Immature natural killer cell (primary cell): ENCODE measurements around the gene SLC25A18. TPM values are rescaled to one million over a fixed set of nuclear protein-coding genes. Genes with fewer than 3 reads are reported as not detected.
"Not testable (repeated sequence)": the region's sequence is repeated elsewhere in the genome, so short reads cannot be mapped to it uniquely, and the experiment has no call there.

Experiments used
- DNase-seq, 3 donors: peaks; one replicate each; pipeline ENCODE4 v3.0.0; 2022; ENCODE audit warnings: mixed read lengths in 1 of 3
- H3K27ac Mint-ChIP-seq, 6 donors: one replicate each; pipeline ENCODE4 v1.8.0; 2020; ENCODE audit warnings: mixed read lengths in 6 of 6, mild to moderate bottlenecking in 5 of 6, inconsistent platforms in 4 of 6, moderate library complexity in 3 of 6
- H3K27me3 Mint-ChIP-seq, 3 donors: one replicate each; pipeline ENCODE4 v1.8.0; 2020 to 2021; ENCODE audit warnings: low read depth in 3 of 3, mild to moderate bottlenecking in 3 of 3, mixed read lengths in 3 of 3, moderate library complexity in 3 of 3, inconsistent platforms in 1 of 3
- H3K36me3 Mint-ChIP-seq, 3 donors: one replicate each; pipeline ENCODE4 v1.8.0; 2020; ENCODE audit warnings: mixed read lengths in 3 of 3, inconsistent platforms in 2 of 3, mild to moderate bottlenecking in 2 of 3
- H3K4me1 Mint-ChIP-seq, 2 donors: one replicate each; pipeline ENCODE4 v1.8.0; 2020; ENCODE audit warnings: inconsistent platforms in 2 of 2, mild to moderate bottlenecking in 2 of 2, mixed read lengths in 2 of 2, moderate library complexity in 1 of 2
- H3K4me3 Mint-ChIP-seq, 5 donors: one replicate each; pipeline ENCODE4 v1.8.0; 2020; ENCODE audit warnings: mild to moderate bottlenecking in 5 of 5, mixed read lengths in 5 of 5, inconsistent platforms in 3 of 5, moderate library complexity in 3 of 5
- H3K9me3 Mint-ChIP-seq, 6 donors: one replicate each; pipeline ENCODE4 v1.8.0; 2020; ENCODE audit warnings: mild to moderate bottlenecking in 6 of 6, mixed read lengths in 6 of 6, inconsistent platforms in 4 of 6, moderate library complexity in 3 of 6
- polyA plus RNA-seq, 3 donors: library from polyadenylated mRNA; unstranded; fragments of 300-500 nt; fragmentation: Illumina TruSeq; gene quantifications; one replicate each; pipeline ENCODE4 v1.2.3, GENCODE V29; 2021

The SLC25A18 gene
- polyA plus RNA-seq, 3 donors from 2014 or later: 0.17 TPM; not detected in 2

DNA sequence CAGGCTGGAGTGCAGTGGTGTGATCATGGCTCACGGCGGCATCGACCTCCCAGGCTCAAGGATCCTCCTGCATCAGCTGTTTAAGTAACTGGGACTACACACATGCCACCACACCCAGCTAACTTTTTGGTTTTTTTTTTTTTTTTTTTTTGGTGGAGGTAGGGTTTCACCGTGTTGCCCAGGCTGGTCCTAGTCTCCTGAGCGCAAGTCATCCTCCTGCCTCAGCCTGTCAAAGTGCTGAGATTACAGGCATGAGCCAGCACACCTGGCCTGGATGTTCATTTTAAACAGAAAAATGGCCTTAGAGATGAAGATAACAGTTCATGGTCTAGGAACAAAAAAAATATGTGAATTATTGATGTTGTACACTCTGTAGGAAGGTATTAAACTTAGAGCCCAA is 13.6 kb upstream of the SLC25A18 start:
- DNase-seq: no peak
- Mint-ChIP-seq H3K27me3 (peaks cover 2 to 5% (median 4%) of the 10 kb centered on the region in 3 donors), H3K27ac (no peak overlapping the region), H3K36me3 (no peaks in the 10 kb centered on the region), H3K9me3 (no peaks in the 10 kb centered on the region), H3K4me1 (no peaks in the 10 kb centered on the region), H3K4me3 (no peak overlapping the region)

GRCh38 chr22:17552737-17553136 is 10.6 kb upstream of the SLC25A18 start:
- Mint-ChIP-seq H3K36me3 (no peaks in the 10 kb centered on the region), H3K4me3 (no peak overlapping the region)

GRCh38 chr22:17554814-17555213 is 8.5 kb upstream of the SLC25A18 start:
- Mint-ChIP-seq H3K4me3 (no peak overlapping the region), H3K27ac (no peak overlapping the region), H3K4me1 (no peaks in the 10 kb centered on the region), H3K36me3 (no peaks in the 10 kb centered on the region), H3K9me3 (no peaks in the 10 kb centered on the region), H3K27me3 (peaks cover 2 to 6% (median 5%) of the 10 kb centered on the region in 3 donors)
- DNase-seq: no peak

More at GRCh38 chr22:17552737-17553136, 10.6 kb upstream of the SLC25A18 start:
- Mint-ChIP-seq H3K9me3 (no peaks in the 10 kb centered on the region), H3K27ac (no peak overlapping the region), H3K27me3 (peaks cover 2 to 7% (median 4%) of the 10 kb centered on the region in 3 donors), H3K4me1 (no peaks in the 10 kb centered on the region)
- no peak for DNase-seq

DNA sequence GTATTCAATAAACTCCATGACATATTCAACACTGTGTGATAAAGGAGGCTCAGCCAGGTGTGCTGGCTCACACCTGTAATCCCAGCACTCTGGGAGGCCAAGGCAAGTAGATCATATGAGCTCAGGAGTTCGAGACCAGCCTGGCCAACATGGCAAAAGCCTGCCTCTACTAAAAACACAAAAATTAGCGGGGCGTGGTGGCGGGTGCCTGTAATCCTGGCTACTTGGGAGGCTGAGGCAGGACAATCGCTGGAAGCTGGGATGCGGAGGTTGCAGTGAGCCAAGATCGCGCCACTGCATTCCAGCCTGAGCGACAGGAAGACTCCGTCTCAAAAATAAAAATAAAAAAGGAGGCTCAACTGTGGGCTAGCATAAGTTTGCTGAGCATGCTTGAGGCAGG is 4.1 kb upstream of the SLC25A18 start:
- peaks cover 2 to 6% (median 2%) of the 10 kb centered on the region in 3 donors for H3K27me3 Mint-ChIP-seq
- no peaks in the 10 kb centered on the region for H3K4me1 Mint-ChIP-seq
- H3K4me3 Mint-ChIP-seq: no peak overlapping the region
- no peak for DNase-seq
- no peaks in the 10 kb centered on the region for H3K36me3 Mint-ChIP-seq
- H3K27ac Mint-ChIP-seq: no peak overlapping the region
- no peaks in the 10 kb centered on the region for H3K9me3 Mint-ChIP-seq

DNA sequence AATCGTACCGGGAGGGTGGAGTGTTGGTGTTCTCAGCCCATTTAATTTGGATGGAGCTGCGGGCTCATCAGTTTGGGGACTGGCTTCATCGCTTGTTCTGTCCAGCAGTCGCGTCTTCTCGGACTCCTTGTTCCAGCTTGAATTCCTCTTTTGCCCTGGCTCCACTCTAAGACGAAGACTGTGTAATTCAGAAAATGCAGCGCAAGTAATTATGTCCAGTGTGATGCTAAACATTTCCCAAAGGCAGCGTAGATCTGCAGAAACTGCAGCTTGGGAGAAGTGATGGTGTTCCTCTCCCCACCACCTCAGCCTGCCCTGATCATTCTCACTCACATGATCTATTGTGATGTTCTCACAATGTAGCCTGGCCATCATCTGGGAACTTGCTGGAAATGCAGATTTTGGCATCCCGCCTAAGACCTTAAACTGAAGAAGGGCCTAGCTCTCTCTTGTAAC is 666 bp downstream of the SLC25A18 start:
- Mint-ChIP-seq H3K27ac (no peak overlapping the region), H3K9me3 (no peaks in the 10 kb centered on the region), H3K4me3 (no peak overlapping the region), H3K4me1 (no peaks in the 10 kb centered on the region), H3K27me3 (peaks cover 0 to 10% (median 2%) of the 10 kb centered on the region in 3 donors), H3K36me3 (no peaks in the 10 kb centered on the region)
- no peak for DNase-seq

DNA sequence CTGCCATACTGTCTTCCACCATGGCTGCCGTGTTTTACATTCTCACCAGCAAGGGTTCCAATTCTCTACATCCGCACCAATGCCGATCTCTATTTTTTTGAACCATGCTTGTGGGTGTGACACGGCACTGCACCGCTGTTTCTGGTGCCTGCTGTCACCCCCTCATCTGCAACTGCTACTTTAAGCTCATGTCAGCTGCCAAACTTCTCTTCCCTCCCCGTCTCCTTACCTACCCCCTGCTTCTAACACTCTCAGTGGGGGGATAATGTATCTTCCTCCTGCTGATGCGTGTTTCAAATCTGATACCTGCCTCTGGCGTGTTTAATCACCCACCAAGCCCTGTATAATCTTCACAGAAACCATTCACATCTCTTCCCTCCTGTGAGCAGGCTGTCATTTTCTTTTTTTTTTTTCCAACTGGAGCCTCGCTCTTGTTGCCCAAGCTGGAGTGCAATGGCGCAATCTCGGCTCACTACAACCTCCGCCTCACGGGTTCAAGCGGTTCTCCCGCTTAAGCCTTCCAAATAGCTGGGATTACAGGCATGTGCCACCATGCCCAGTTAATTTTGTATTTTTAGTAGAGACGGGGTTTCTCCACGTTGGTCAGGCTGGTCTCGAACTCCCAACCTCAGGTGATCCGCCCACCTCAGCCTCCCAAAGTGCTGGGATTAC is 2.9 kb downstream of the SLC25A18 start:
- not testable (repeated sequence) for H3K36me3 Mint-ChIP-seq, H3K9me3 Mint-ChIP-seq, H3K27ac Mint-ChIP-seq, DNase-seq, H3K4me3 Mint-ChIP-seq, H3K4me1 Mint-ChIP-seq
- peaks cover 0 to 10% (median 2%) of the 10 kb centered on the region in 3 donors for H3K27me3 Mint-ChIP-seq

- H3K36me3 Mint-ChIP-seq: no peaks in the 10 kb centered on the region
- H3K9me3 Mint-ChIP-seq: no peaks in the 10 kb centered on the region
Measured at GRCh38 chr22:17566776-17567175, 3.5 kb downstream of the SLC25A18 start.

DNA sequence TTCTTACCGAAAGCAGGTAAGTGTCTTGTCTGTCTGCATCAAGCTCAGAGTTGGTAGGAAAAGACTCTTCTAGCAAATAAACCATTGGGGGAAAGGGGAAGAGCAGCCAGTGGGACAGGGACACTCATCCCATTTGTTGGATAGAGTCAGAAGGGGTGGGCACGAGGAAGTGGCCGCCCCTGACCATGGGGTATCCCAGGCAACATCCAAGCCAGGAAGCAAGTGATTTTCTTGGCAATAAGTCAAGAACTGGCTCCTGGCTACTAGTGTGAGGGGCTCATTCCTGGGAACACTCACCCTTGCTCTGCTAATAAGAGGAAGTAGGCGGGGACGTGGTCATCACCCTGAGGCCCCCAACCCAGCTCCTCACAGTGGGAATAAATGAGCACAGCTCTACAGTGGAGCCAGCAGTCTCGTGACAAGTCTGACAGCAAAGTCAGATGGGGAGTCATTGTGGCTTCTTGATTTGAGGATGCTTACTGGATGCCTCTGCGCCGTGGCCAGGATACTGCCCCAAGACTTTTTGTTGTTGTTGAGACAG is 6.7 kb downstream of the SLC25A18 start:
- no peaks in the 10 kb centered on the region for H3K4me1 Mint-ChIP-seq
- H3K9me3 Mint-ChIP-seq: no peaks in the 10 kb centered on the region
- H3K27ac Mint-ChIP-seq: no peak overlapping the region
- H3K27me3 Mint-ChIP-seq: peaks cover 2 to 5% (median 2%) of the 10 kb centered on the region in 3 donors
- no peak overlapping the region for H3K4me3 Mint-ChIP-seq
- H3K36me3 Mint-ChIP-seq: no peaks in the 10 kb centered on the region
- DNase-seq: no peak

More at GRCh38 chr22:17566776-17567175, 3.5 kb downstream of the SLC25A18 start:
- Mint-ChIP-seq H3K4me1 (no peaks in the 10 kb centered on the region), H3K4me3 (no peak overlapping the region), H3K27ac (no peak overlapping the region), H3K27me3 (peaks cover 0 to 10% (median 2%) of the 10 kb centered on the region in 3 donors)
- DNase-seq: no peak

DNA sequence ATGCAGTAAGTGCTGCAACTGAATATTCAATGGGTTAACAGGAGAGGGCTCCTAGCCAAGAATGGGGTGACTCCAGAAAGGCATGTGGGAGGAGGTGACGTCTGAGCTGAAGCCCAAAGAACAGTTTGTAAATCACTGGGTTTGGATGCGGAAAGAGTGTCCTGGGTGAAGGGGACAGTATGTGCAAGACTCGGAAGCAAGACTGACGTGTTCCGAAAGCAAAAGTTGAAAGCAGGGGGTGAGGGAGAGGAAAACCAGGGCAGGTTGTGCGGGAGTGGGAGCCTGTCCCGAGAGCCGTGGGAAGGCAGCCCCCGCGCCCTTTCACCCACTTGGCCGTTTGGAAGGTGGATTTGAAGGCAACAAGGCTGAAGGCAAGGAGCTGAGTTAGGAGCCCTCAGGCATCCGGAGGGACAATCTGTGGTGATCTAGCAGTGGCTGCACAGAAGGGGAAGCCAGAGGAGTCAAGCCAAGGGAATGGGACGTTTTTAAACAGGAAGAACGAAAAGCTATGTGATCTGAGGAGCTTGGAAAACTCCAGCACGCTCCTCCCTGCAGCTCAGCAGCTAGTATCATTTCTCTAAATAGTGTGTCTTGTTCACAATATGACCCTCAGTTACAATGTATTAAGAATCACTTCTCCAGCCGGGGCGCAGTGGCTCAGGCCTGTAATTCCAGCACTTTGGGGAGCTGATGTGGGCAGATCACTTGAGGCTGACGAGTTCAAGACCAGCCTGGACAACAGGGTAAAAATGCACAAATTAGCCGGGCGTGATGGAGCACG is 7.7 kb downstream of the SLC25A18 start:
- Mint-ChIP-seq H3K27ac (no peak overlapping the region), H3K27me3 (peaks cover 0 to 3% (median 2%) of the 10 kb centered on the region in 3 donors), H3K9me3 (no peaks in the 10 kb centered on the region), H3K4me1 (no peaks in the 10 kb centered on the region), H3K36me3 (no peaks in the 10 kb centered on the region), H3K4me3 (no peak overlapping the region)
- no peak for DNase-seq

DNA sequence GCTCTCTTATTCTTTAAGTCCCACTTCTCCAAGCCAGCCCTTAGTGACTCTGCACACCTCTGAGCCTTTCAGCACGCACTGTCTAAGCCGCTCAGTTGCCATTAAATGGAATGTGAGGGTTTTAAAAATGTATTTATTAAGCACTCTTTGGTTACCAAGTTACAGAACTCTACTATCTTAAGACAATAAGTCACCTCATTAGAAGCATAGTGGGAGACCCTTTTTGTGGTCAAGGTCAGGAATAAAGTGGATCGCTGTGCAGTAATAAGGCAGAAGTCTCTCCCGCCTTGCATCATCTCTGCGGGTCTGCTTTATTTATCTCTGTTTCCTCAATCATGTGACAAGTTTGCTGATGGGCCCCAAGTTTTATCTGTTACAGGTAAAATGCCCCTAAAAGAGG is 11.9 kb downstream of the SLC25A18 start:
- Mint-ChIP-seq H3K27me3 (peaks cover 0 to 7% (median 2%) of the 10 kb centered on the region in 3 donors), H3K27ac (no peak overlapping the region), H3K36me3 (no peaks in the 10 kb centered on the region), H3K9me3 (no peaks in the 10 kb centered on the region), H3K4me1 (no peaks in the 10 kb centered on the region), H3K4me3 (no peak overlapping the region)
- DNase-seq: no peak

DNA sequence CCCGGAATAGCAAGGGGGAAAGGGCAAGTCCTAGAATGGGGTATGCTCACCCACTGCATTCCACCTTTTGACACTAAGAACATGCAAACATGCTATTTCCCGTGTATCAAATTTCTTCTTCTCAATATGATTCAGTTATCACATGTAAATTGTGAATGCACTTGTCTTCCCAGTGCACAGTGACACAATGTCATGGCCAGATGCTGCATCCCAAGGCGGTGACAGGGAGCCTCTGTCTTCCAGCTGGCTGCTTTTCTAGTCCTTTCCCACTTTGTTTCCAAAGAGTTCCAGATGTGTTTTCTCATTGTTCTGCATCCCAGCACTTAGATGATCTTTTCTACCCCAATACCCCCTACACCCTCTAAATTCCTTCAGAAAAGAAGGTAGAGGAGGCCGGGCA is 12.4 kb downstream of the SLC25A18 start:
- no peak for DNase-seq
- H3K4me3 Mint-ChIP-seq: no peak overlapping the region
- no peaks in the 10 kb centered on the region for H3K9me3 Mint-ChIP-seq
- peaks cover 0 to 8% (median 2%) of the 10 kb centered on the region in 3 donors for H3K27me3 Mint-ChIP-seq
- H3K36me3 Mint-ChIP-seq: no peaks in the 10 kb centered on the region
- H3K27ac Mint-ChIP-seq: no peak overlapping the region
- no peaks in the 10 kb centered on the region for H3K4me1 Mint-ChIP-seq

- no peak for DNase-seq
- H3K36me3 Mint-ChIP-seq: no peaks in the 10 kb centered on the region
- H3K27me3 Mint-ChIP-seq: peaks cover 0 to 8% (median 2%) of the 10 kb centered on the region in 3 donors
- H3K27ac Mint-ChIP-seq: no peak overlapping the region
- H3K4me1 Mint-ChIP-seq: no peaks in the 10 kb centered on the region
- H3K4me3 Mint-ChIP-seq: no peak overlapping the region
- no peaks in the 10 kb centered on the region for H3K9me3 Mint-ChIP-seq
Measured at GRCh38 chr22:17576470-17576869, 13.2 kb downstream of the SLC25A18 start.

GRCh38 chr22:17578136-17578754 is 14.9 kb downstream of the SLC25A18 start:
- H3K9me3 Mint-ChIP-seq: no peaks in the 10 kb centered on the region
- no peaks in the 10 kb centered on the region for H3K4me1 Mint-ChIP-seq
- no peak overlapping the region for H3K4me3 Mint-ChIP-seq
- no peaks in the 10 kb centered on the region for H3K36me3 Mint-ChIP-seq
- no peak for DNase-seq
- no peak overlapping the region for H3K27ac Mint-ChIP-seq
- H3K27me3 Mint-ChIP-seq: peaks cover 0 to 8% (median 2%) of the 10 kb centered on the region in 3 donors

DNA sequence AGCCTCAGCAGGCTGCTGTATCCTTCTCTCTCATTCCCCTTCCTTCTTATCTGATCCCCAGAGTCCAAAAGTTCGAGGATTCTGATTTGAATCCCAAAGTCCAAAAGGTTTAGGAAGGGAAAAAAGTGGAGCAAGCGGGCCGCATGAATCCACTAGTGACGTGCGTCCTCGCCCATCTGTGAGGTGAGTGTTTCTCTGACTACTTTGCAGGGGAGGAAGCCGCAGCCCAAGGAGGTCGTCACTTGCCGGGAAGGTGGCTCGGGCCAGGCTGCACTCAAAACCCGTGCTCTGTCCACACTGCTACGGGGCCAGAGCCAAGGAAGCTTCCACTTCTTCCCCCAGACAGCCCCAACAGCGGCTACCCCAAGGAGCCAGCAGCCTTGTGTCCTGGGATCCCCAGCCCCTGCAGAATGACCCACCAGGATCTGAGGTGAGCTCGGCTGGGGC is 16.3 kb downstream of the SLC25A18 start:
- no peak overlapping the region for H3K27ac Mint-ChIP-seq
- peaks cover 0 to 6% (median 0%) of the 10 kb centered on the region in 3 donors for H3K27me3 Mint-ChIP-seq
- H3K9me3 Mint-ChIP-seq: no peaks in the 10 kb centered on the region
- no peak overlapping the region for H3K4me3 Mint-ChIP-seq
- no peaks in the 10 kb centered on the region for H3K4me1 Mint-ChIP-seq
- H3K36me3 Mint-ChIP-seq: no peaks in the 10 kb centered on the region
- no peak for DNase-seq
